ENCODE measurements around the gene HDAC9. TPM values are rescaled to one million over a fixed set of nuclear protein-coding genes. Genes with fewer than 3 reads are reported as not detected.

Gene HDAC9
- total and polyA plus RNA-seq, 2 of the 13 experiments (the other 11 are each of a cell fraction or from before 2014, with no cell fraction given): 0.05 to 0.07 TPM

- TF ChIP-seq TBX2 (CRISPR knock-in tag; IDR thresholded peaks at IDR 0.05; ENCODE audit: borderline replicate concordance) (no peak), ZNF432 (CRISPR knock-in tag; IDR thresholded peaks at IDR 0.05; ENCODE audit: borderline replicate concordance) (no peak), ZBTB43 (CRISPR knock-in tag; conservative IDR thresholded peaks at IDR 0.05) (no peak)
These were observed 25.1 kb downstream of the HDAC9 start (continued) for GRCh38 chr7:18520450-18521235.

- in situ Hi-C loops (cut with HindIII; ENCODE audit: extremely low pct_ligation_motif_present, low pct_unique_long_range_greater_than_20kb): no loop called here
- Histone ChIP-seq H3K4me3 (replicated peaks in 1 of 3; ENCODE audit: insufficient read depth in 1 of 3, low read depth in 2 of 3, low read length in 3 of 3) (no peak overlapping the region), H3K4me1 (ENCODE audit: insufficient read depth, low read length) (no peaks in the 10 kb centered on the region), H3K9ac (ENCODE audit: insufficient read depth, low read depth, low read length) (no peak overlapping the region), H3K79me2 (ENCODE audit: insufficient read depth, low read length) (no peaks in the 10 kb centered on the region), H3K27ac (ENCODE audit: extremely low read length, insufficient read depth, low read length) (no peak overlapping the region), H2AFZ (ENCODE audit: low read length) (no peak overlapping the region), H3K36me3 (replicated peaks in 1 of 2; ENCODE audit: control insufficient read depth in 1 of 2, insufficient read depth in 2 of 2, low read length in 2 of 2) (no peaks in the 10 kb centered on the region), H3K4me2 (ENCODE audit: low read depth, low read length) (no peak overlapping the region), H3K27me3 (ENCODE audit: control insufficient read depth in 1 of 2, insufficient read depth in 2 of 2, low read length in 2 of 2) (no peaks in the 10 kb centered on the region), H3K9me3 (ENCODE audit: low read length) (no peaks in the 10 kb centered on the region), H4K20me1 (ENCODE audit: insufficient read depth, low read length) (no peaks in the 10 kb centered on the region)
- no peak for DNase-seq (ENCODE audit: low spot score)
- CTCF ChIA-PET (ENCODE audit: low intra/inter-chr PET ratio, low total read pairs): no interaction called here
- TF ChIP-seq ZMYM3 (CRISPR knock-in tag; IDR thresholded peaks at IDR 0.05) (no peak), ZNF891 (CRISPR knock-in tag; IDR thresholded peaks at IDR 0.05) (no peak), ZHX2 (IDR thresholded peaks at IDR 0.05; ENCODE audit: low read depth) (no peak), ZHX2 (CRISPR knock-in tag; IDR thresholded peaks at IDR 0.05; ENCODE audit: borderline replicate concordance) (no peak), ZNF292 (CRISPR knock-in tag; IDR thresholded peaks at IDR 0.05; ENCODE audit: borderline replicate concordance, low read depth) (no peak), NR0B2 (CRISPR knock-in tag; IDR thresholded peaks at IDR 0.05) (no peak)
- intact Hi-C loops (cut with micrococcal nuclease; ENCODE audit: unreplicated experiment): no loop called here
- POLR2A ChIA-PET: no interaction called here
- no TSS peak for BruUV-seq (replicated peaks)
- no peak for FAIRE-seq
- ATAC-seq: no peak
- WGBS (ENCODE audit: low lambda C conversion rate): 35% methylated on average over 3 of the region's 3 CpGs
These were observed 25.7 kb downstream of the HDAC9 start for GRCh38 chr7:18521236-18521589.
